GM21576 (cell line): ENCODE data around the gene TSBP1.
"Not testable (repeated sequence)": the region's sequence is repeated elsewhere in the genome, so short reads cannot be mapped to it uniquely, and the experiment has no call there.

Experiments used
- ATAC-seq: cut with Tn5 transposase; IDR thresholded peaks from one replicate; pipeline ENCODE4 v1.9.1; 2021; ENCODE audit warnings: mild to moderate bottlenecking, moderate library complexity; ENCODE audit not compliant: unreplicated experiment

The TSBP1 gene

DNA sequence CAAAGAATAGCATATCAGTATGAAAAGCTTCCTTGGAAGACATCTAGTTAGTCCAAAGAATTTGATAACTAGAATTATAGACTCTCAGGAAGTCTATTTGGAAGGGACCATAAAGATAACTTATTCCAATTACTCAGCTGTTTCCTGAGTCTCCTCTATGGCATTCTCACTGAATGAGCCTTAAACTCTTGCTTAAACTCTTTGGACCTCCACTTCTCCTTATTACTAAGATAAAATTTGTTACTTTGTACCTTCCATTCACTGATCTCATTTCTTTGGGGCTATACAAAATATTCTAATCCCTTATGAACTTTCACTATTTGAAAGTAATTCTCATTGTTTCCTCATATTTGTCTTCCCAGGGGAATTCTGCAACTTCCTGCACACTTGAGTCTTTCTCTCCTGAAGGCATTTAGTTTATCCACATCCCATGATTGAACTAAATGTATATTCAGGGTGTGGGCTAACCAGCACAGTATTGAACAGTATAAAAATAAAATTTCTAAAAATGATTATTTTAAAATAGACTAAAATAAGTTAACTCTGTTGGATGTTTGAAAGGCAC is 80.7 kb downstream of the TSBP1 start:
- ATAC-seq, result no peak

DNA sequence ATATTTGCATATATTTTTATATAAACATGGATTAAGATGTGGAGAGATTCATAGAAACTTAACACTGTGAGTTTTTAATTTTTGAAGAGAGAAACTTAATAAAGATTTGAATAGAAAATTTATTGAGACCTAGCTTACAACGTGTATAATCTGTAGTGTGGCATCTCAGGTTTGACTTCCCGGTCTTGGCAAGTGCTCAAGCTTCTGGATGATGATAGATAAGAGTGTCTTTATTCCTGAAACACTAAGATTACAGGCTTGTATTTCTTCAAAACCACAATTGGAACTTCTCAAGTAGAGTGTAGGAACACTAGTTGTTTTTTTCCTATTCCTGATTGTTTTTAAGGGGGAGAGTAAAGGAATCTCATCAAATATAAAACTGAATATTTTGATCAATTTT is 83.3 kb downstream of the TSBP1 start:
- ATAC-seq, result no peak

DNA sequence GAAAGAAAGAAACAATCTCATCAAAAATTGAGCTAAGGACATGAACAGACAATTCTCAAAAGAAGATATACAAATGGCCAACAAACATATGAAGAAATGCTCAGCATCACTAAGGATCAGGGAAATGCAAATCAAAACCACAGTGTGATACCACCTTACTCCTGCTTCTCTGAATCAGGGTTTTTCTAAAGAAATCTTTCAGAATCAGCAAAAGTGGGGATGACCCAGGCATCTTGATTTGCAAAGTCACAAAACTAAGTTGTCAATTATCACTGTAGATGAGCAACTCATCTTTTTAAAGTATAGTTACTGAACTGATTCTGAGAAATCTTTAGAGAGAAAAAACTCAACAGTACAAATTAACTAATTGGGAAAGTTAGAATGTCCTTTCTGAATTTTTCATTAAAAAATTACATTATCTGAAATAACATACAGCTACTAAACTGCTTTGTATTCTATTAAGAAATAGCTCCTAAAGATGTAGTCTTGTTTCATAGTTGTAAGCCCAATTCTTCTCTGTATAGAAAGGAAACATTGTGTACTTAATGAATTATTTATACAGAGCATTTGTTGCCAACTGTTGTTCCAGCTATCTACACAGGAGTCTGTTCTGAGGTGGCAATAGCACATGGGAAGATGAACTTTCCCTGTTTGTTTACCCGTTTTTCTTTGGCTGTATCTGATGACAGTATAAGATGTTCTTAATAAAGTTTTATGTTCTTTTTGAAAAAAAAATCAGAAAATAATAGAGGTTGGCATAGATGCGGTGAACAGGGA is 97.7 kb downstream of the TSBP1 start:
- not testable (repeated sequence) for ATAC-seq

DNA sequence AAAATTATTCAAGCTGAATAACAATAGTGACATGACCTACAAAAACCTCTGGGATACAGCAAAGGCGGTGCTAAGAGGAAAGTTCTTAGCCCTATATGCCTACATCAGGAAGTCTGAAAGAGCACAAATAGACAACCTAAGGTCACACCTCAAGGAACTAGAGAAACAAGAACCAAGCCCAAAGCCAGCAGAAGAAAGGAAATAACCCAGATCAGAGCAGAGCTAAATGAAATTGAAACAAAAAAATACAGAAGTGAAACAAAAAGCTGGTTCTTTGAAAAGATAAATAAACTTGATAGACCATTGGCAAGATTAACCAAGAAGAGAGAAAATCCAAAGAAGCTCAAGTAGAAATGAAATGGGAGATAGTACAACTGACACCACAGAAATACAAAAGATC is 100.3 kb downstream of the TSBP1 start:
- no peak for ATAC-seq

DNA sequence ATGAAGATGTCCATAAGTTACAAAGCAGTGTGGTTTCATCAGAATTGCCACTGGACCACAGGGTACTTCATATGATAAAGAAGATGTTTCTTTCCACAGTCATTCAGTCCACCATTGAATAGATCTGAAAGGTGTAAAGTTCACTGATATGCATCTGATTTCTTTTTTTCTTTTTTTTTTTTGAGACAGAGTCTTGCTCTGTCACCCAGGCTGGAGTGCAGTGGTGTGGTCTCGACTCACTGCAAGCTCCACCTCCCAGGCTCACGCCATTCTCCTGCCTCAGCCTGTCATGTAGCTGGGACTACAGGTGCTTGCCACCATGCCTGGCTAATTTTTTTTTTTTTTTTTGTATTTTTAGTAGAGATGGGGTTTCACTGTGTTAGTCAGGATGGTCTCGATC is 103.2 kb downstream of the TSBP1 start:
- ATAC-seq, result not testable (repeated sequence)

DNA sequence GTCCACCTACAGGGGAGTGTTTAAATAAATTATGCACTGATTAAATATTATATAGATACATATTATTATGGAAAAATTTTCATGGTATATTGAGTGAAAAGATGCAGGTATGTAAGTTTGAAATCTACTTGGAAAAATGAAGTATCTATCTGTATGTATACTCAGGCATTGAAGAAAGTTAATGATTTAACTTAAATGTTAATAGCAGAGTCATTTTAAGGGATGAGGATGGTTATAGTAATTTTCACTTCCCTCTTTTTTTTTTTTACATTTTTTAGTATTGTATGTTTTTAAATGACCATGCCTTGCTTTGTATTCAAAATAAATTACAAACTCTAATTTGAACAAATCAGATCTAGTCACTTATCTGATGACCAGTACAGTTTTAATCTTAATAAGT is 104.7 kb downstream of the TSBP1 start:
- ATAC-seq, result no peak

DNA sequence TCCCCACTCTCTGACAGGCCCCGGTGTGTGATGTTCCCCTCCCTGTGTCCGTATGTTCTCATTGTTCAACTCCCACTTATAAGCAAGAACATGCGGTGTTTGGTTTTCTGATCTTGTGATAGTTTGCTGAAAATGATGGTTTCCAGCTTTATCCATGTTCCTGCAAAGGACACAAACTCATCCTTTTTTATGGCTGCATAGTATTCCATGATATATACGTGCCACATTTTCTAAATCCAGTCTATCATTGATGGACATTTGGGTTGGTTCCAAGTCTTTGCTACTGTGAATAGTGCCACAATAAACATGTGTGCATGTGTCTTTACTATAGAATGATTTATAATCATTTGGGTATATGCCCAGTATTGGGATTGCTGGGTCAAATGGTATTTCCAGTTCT is 114.4 kb downstream of the TSBP1 start:
- not testable (repeated sequence) for ATAC-seq

DNA sequence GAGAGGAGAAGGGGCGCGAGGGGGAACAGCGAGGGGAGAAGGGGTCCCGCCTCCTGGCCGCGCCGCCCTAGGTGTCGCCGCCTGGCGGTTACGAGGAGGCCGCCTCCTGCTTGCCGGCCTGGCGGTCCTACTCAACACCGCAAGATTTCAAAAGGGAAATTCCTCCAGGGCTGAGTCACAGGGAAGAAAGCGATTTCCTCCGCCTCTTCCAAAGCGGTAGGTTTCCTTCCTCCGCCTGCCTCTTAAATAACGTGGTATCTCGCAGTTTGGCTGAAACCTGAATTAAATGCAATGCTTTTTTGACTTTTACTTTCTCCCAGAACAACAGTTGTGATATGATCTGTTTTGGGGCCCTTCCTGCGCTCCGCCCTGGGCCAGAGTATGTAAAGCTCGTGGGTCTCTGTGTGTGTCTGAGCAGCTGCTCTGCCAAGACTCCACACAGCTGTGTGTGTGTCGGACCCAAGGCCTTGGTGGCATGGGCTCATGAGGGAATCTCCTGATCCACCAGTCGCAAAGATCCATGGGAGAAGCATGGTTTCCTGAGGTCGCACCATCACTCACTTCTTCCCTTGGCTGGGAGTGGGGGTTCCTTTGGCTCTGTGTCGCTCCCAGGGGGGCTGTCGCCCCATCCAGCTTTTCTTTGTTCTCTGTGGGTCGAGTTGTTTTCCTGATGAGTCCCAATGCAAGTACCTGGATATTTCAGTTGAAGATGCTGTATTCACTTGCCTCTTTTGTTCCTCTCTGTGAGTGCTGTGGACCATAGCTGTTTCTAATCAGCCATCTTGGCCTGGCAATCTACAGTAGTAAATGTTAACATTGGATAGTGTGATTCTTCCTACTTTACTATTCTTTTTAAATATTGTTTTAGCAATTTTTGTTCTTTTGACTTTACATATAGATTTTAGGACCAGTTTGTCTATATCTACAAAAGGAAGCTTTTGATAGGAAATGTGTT is 116.2 kb downstream of the TSBP1 start:
- no peak for ATAC-seq

DNA sequence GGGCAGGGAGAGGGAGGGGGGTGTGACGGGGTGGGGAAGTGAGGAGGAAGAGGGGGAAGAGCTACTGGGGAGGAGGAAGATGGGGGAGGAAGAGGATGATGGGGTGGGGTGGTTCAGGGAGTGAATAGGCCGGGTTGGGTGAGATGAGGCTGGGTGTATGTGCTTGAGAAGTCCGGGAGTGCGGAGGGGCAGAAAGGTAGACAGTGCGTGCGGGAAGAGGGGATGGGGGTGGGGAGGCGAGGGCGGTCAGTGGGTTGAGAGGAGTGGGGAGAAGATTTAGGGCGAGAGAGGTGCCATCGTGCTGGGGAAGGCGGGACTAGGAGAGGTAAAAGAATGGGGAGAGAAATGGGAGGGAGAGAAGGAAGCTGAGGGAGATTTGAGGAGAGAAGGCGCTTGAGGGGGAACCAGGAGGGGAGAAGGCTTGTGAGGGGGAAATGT is 116.9 kb downstream of the TSBP1 start:
- ATAC-seq, result no peak

DNA sequence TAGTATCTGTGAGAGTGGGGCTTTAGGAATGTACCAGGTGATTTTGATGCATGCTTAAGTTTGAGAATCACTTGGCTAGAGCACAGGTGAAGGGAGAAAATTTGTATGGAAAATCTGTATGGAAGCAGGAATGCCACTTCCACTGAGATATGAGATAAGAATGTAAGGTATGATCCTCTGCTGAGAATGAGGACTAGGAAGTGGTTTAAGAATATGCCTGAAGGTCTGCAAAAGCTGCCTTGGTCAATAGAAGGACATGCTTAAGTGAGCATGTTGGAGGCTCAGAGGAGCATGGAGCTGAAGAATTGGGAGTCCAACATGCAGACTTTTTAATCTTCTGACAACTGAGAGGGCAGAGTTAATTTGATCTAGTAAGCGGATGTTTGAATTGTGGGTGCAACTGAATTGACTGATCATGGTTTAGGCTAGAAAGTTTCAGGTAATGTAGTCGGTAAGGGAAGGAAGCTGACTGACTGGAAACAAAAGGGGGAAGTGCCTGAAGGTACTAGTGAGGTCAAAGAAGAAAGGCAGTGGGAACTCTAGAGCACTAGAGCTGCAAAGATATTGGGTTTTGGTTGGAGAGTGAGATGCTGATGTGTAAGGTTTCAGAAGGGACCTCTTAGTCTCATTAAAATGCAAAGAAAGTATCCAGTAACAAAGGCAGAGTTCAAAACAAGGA is 119.2 kb downstream of the TSBP1 start:
- no peak for ATAC-seq

DNA sequence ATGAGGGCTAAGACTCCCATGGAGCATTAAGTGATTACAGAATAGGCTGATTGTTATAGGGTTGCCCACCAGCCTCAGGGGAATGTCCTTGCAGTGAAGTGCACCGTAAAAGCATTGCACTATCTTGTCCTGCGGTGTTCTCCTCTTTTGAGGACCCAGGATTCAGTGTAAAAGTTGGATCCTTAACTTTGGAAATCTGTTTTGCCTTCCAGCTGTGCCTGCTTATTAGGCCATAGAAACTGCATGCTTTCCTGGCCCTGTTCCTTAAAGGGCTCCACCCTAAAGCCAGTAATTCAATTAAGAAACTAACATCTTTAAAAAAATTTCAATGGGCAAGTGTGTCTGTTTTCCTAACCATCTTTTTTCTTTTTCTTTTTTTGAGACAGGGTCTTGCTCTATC is 122.4 kb downstream of the TSBP1 start:
- ATAC-seq, result no peak

DNA sequence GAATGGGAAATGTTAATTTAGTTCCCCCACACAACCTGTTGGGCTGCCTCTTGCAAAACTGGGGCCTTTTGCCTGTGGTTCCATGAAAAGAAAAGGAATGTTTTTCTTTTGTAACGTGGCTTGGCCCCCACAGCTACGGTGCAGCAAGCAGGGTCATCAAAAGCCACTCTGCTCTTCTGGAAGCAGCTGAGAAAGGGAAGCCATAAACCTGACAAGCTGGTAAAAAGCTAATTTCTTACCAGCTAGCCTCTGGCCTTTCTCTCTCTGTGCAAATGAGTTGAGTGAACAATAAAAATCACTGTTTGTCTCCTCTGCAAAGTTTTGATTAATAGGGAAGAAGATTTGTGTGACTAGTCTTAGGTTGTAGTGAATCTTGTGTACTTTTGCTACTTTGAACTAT is 124.3 kb downstream of the TSBP1 start:
- ATAC-seq, result no peak

DNA sequence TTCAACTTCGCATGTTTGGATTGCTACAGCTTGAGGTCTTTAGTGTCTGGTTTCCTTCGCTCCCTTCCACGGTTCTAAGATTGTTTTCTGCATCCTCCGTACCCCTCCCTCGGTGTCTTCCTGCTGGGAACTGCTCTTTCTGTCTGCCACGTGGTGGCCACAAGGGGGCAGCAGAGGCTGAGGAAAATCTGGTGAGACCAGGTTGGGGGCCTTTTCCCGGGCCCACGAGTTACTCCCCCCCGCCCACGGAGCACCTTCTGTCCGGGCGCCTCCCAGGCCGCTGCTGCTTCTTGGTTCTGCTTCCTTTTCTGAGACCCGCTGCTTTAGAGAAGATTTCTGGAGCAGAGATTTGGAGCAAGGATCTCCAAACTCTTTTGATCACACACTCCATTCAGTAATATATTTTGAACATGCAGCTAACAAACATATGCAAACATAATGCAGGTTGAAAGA is 126.7 kb downstream of the TSBP1 start:
- no peak for ATAC-seq

DNA sequence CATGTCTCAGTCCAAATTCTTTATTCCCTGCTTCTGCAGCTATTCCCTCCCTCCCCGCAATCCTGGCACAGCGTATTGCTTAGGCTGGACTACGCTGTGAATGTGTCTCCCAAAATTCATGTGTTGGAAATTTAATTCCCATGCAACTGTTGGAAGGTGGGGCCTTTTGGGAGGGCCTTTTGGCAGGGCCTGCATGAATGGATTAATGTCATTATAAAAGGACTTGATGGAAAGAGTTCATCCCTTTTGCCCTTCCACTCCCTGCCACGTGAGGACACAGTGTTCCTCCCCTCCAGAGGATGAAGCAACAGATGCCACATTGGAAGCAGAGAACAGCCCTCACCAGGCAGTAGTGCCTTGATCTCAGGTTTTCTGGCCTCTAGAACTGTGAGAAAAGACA is 127.4 kb downstream of the TSBP1 start:
- ATAC-seq, result no peak
